ENCODE measurements around the gene CCDC92.

CCDC92 gene

GRCh38 chr12:123933214-123933613 is 39.4 kb downstream of the CCDC92 start:
- no peak for ATAC-seq

GRCh38 chr12:123931686-123932321 is 40.8 kb downstream of the CCDC92 start:
- no peak for ATAC-seq
- TF ChIP-seq ZFP30 (CRISPR knock-in tag; IDR thresholded peaks at IDR 0.05) (no peak), BACH2 (CRISPR knock-in tag; IDR thresholded peaks at IDR 0.05; ENCODE audit: borderline replicate concordance) (no peak), TOX (CRISPR knock-in tag; IDR thresholded peaks at IDR 0.05; ENCODE audit: borderline replicate concordance) (no peak), OSR1 (CRISPR knock-in tag; IDR thresholded peaks at IDR 0.05) (no peak), ZC3H10 (CRISPR knock-in tag; IDR thresholded peaks at IDR 0.05) (no peak), PATZ1 (CRISPR knock-in tag; IDR thresholded peaks at IDR 0.05; ENCODE audit: borderline replicate concordance) (no peak), PPARA (CRISPR knock-in tag; IDR thresholded peaks at IDR 0.05; ENCODE audit: borderline replicate concordance) (no peak), RARB (CRISPR knock-in tag; IDR thresholded peaks at IDR 0.05) (no peak), CREB5 (CRISPR knock-in tag; IDR thresholded peaks at IDR 0.05; ENCODE audit: low read depth) (no peak), TSHZ2 (CRISPR knock-in tag; IDR thresholded peaks at IDR 0.05) (no peak), CSRNP3 (CRISPR knock-in tag; IDR thresholded peaks at IDR 0.05) (no peak), POU6F1 (CRISPR knock-in tag; IDR thresholded peaks at IDR 0.05; ENCODE audit: borderline replicate concordance, low read depth) (no peak), ISL1 (CRISPR knock-in tag; IDR thresholded peaks at IDR 0.05) (no peak), TCF4 (CRISPR knock-in tag; IDR thresholded peaks at IDR 0.05; ENCODE audit: borderline replicate concordance) (no peak), ARNTL (CRISPR knock-in tag; IDR thresholded peaks at IDR 0.05; ENCODE audit: borderline replicate concordance, low read depth) (no peak)

More at GRCh38 chr12:123933214-123933613, 39.4 kb downstream of the CCDC92 start:
- TF ChIP-seq PATZ1 (CRISPR knock-in tag; IDR thresholded peaks at IDR 0.05; ENCODE audit: borderline replicate concordance) (no peak), ISL1 (CRISPR knock-in tag; IDR thresholded peaks at IDR 0.05) (no peak), ZFP3 (CRISPR knock-in tag; IDR thresholded peaks at IDR 0.05) (no peak)

GRCh38 chr12:123929946-123930583 is 42.6 kb downstream of the CCDC92 start:
- ATAC-seq = no peak
- TF ChIP-seq ZC3H10 (CRISPR knock-in tag; IDR thresholded peaks at IDR 0.05) (no peak), ZFP3 (CRISPR knock-in tag; IDR thresholded peaks at IDR 0.05) (no peak), TCF4 (CRISPR knock-in tag; IDR thresholded peaks at IDR 0.05; ENCODE audit: borderline replicate concordance) (no peak), ZNF70 (CRISPR knock-in tag; IDR thresholded peaks at IDR 0.05) (no peak), ISL1 (CRISPR knock-in tag; IDR thresholded peaks at IDR 0.05) (no peak), ESRRG (CRISPR knock-in tag; IDR thresholded peaks at IDR 0.05) (no peak), ARNTL (CRISPR knock-in tag; IDR thresholded peaks at IDR 0.05; ENCODE audit: borderline replicate concordance, low read depth) (no peak), CREB5 (CRISPR knock-in tag; IDR thresholded peaks at IDR 0.05; ENCODE audit: low read depth) (no peak), PPARA (CRISPR knock-in tag; IDR thresholded peaks at IDR 0.05; ENCODE audit: borderline replicate concordance) (no peak), POU6F1 (CRISPR knock-in tag; IDR thresholded peaks at IDR 0.05; ENCODE audit: borderline replicate concordance, low read depth) (no peak), PATZ1 (CRISPR knock-in tag; IDR thresholded peaks at IDR 0.05; ENCODE audit: borderline replicate concordance) (no peak)
